AG10803 (cell line): ENCODE data around the gene TESMIN.

Source experiments
- DNase-seq: peaks from one replicate; pipeline ENCODE4 v3.0.0; 2010; ENCODE audit warnings: low read depth
- H3K4me3 ChIP-seq: 2 replicates; pipeline ENCODE4 v1.5.1; 2011; ENCODE audit warnings: mild to moderate bottlenecking, low read length, control low read depth
- CTCF ChIP-seq: conservative IDR thresholded peaks from 2 replicates; pipeline ENCODE4 v1.5.1; 2011; ENCODE audit warnings: mild to moderate bottlenecking, low read length, control low read depth, inconsistent platforms

The TESMIN gene

GRCh38 chr11:68762481-68762880, 11.2 kb upstream of the TESMIN start:
- no peak for TF ChIP-seq CTCF
- no peak overlapping the region for H3K4me3 ChIP-seq
- no peak for DNase-seq

GRCh38 chr11:68761801-68762200, 10.5 kb upstream of the TESMIN start:
- no peak for TF ChIP-seq CTCF
- no peak overlapping the region for H3K4me3 ChIP-seq
- no peak for DNase-seq

GRCh38 chr11:68759991-68760390, 8.7 kb upstream of the TESMIN start:
- TF ChIP-seq CTCF, result no peak
- no peak overlapping the region for H3K4me3 ChIP-seq

GRCh38 chr11:68757711-68758110, 6.4 kb upstream of the TESMIN start:
- H3K4me3 ChIP-seq, result no peak overlapping the region
- no peak for TF ChIP-seq CTCF
- no peak for DNase-seq

More at GRCh38 chr11:68759991-68760390, 8.7 kb upstream of the TESMIN start:
- no peak for DNase-seq

GRCh38 chr11:68756171-68756766, 4.9 kb upstream of the TESMIN start:
- no peak overlapping the region for H3K4me3 ChIP-seq
- TF ChIP-seq CTCF, result no peak
- peak; percentile 14 for DNase-seq

- no peak for DNase-seq
- no peak overlapping the region for H3K4me3 ChIP-seq
- TF ChIP-seq CTCF, result no peak
These were observed 2.0 kb upstream of the TESMIN start for GRCh38 chr11:68753300-68753699.

GRCh38 chr11:68751004-68751325, 355 bp downstream of the TESMIN start:
- H3K4me3 ChIP-seq, result no peak overlapping the region
- DNase-seq, result no peak
- TF ChIP-seq CTCF, result no peak
